ENCODE measurements around the gene SNRNP27.
"Not testable (repeated sequence)": the region's sequence is repeated elsewhere in the genome, so short reads cannot be mapped to it uniquely, and the experiment has no call there.

The SNRNP27 gene

DNA sequence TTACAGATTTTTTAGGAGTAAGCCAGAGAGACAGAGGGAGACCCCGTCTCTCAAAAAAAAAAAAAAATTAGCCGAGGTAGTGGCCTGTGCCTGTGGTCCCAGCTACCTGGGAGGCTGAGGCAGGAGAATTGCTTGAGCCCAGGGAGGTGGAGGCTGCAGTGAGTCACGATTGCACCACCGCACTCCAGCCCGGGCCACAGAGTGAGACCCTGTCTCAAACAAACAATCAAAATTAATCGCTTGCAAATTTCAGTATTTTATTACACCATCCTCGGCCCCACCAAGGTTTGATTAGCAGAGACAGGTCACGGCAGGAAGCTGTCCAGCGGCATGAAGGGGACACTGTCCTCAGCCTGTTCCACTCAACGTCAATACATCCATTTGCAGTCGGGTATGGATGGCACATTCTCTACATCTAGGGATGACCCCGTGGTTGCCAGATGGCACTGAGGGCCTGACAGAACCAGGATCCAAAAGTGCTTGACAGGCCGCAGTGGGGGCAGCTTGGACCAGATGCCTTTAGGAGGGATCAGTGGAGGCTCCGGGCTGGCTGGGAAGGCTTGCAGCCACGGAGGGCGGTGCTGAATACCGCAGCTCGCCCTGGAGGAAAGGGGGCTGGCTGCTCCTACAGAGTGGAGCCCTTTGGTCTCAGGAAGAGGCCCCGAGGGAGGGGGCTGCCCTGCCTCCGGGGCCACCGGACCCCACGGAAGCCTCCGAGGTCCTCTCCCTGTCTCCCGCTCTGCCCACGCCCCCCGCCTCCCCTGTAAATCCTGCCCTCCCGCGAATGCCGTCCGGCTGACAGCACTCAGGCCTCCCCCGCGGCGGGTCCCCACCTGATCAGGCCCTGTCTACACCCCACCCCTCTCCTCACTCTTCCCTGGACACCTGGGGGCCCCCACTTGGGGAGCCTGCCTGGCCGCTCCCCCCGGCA, 54.5 kb downstream of the SNRNP27 start:
- TF ChIP-seq ZFX (IDR thresholded peaks at IDR 0.05), result no peak
- TF ChIP-seq, protein P1, sequence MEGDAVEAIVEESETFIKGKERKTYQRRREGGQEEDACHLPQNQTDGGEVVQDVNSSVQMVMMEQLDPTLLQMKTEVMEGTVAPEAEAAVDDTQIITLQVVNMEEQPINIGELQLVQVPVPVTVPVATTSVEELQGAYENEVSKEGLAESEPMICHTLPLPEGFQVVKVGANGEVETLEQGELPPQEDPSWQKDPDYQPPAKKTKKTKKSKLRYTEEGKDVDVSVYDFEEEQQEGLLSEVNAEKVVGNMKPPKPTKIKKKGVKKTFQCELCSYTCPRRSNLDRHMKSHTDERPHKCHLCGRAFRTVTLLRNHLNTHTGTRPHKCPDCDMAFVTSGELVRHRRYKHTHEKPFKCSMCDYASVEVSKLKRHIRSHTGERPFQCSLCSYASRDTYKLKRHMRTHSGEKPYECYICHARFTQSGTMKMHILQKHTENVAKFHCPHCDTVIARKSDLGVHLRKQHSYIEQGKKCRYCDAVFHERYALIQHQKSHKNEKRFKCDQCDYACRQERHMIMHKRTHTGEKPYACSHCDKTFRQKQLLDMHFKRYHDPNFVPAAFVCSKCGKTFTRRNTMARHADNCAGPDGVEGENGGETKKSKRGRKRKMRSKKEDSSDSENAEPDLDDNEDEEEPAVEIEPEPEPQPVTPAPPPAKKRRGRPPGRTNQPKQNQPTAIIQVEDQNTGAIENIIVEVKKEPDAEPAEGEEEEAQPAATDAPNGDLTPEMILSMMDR (conservative IDR thresholded peaks at IDR 0.05), result no peak
- H3K27ac ChIP-seq, result no peak overlapping the region

DNA sequence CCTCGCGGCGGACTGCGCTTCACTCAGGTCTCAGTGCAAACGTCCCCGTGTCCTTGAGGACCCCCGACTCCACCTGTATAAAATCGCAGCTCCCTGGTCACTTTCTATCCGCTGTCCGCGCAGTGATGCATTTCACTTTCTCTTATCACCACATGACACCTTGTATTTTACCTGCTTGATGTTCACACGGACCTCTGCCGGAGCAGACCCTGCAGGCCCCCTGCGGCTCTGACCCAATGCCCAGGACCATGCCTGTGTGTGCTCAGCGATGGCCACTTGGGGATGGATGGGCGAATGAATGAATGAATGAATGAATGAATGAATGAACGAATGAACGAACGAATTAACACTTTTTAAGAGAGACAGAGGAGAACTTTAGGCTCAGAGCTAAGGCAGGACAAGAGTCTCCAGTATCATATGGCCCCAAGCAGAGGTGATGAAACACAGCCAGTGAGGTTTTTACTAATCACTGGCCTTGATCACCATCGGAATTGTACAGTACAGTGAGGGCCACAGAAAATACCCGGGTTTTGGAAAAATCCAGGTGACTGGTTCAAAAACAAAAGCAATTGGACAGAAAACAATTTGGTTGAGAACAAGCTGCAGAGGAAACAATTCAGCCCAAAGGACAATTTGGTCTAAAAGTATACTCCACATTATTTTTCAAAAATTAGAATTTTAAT, 55.3 kb downstream of the SNRNP27 start:
- no peak overlapping the region for H3K27ac ChIP-seq
- TF ChIP-seq ZFX (IDR thresholded peaks at IDR 0.05), result no peak
- TF ChIP-seq, protein P1 (conservative IDR thresholded peaks at IDR 0.05), result no peak

DNA sequence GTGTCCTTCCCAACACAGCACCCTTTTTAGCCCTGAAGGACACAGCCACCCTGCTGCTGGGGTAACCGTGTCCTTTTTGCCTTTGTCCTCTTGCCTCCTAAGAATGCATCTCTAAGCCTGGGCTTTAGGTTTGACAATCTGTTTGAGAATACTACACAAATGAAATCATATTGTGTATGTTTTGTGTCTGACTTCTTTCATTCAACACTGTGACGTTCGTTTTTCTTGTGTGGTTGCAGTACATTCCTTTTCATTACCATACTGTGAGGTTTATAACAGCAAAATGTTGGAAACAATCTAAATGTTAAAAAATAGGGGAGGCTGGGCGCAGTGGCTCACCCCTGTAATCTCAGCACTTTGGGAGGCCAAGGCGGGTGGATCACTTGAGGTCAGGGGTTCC, 56.5 kb downstream of the SNRNP27 start:
- no peak for TF ChIP-seq ZFX (IDR thresholded peaks at IDR 0.05)
- TF ChIP-seq, protein P1 (conservative IDR thresholded peaks at IDR 0.05), result no peak

DNA sequence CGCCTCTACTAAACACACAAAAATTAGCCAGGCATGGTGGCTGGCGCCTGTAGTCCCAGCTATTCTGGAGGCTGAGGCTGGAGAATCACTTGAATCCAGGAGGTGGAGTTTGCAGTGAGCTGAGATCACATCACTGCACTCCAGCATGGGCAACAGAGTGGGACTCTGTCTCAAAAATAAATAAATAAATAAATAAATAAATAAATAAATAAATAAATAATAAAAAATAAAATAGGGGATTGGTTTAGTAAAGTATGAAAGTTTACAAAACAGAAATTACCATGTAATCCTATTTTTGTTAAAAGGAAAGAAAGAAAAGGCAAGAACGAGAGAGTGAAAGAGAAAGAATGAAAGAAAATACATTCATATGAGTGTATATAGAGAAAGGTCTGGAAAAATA, 56.9 kb downstream of the SNRNP27 start:
- not testable (repeated sequence) for H3K27ac ChIP-seq

More for the DNA sequence above, 56.5 kb downstream of the SNRNP27 start:
- H3K27ac ChIP-seq, result no peak overlapping the region

DNA sequence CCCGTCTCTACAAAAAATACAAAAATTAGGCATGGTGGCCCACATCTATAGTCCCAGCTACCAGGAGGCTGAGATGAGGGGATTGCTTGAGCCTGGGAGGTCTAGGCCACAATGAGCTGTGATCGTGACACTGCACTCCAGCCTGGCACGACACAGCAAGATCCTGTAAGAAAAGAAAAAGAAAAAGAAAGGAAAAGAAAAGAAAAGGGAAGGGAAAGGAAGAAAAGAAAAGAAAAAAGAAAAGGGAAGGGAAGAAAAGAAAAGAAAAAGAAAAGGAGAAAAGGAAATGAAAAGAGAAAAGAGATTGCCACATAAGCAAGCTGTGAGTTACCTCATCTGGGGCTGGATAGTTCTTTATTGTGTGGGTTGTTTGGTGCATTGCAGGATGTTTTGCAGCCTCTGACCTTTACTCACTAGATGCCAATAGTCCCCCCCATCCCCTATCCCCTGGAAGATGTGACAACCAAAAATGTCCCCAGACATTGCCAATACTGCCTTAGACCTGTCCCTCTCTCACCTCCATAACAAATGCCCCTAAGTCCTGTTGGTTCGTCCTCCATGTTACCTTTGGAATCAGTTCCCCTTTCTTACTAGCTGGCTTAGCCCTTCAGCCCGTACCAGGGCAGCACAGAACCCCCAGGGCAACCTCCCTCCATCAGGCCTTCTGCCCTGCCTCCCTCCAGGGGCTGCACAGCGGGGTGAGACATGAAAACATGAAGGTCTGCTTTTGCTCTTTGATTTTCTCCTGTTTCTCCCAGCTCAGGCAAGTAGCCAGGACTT, 58.8 kb downstream of the SNRNP27 start:
- no peak for TF ChIP-seq ZFX (IDR thresholded peaks at IDR 0.05)
- TF ChIP-seq, protein P1 (conservative IDR thresholded peaks at IDR 0.05), result no peak
- H3K27ac ChIP-seq, result no peak overlapping the region

DNA sequence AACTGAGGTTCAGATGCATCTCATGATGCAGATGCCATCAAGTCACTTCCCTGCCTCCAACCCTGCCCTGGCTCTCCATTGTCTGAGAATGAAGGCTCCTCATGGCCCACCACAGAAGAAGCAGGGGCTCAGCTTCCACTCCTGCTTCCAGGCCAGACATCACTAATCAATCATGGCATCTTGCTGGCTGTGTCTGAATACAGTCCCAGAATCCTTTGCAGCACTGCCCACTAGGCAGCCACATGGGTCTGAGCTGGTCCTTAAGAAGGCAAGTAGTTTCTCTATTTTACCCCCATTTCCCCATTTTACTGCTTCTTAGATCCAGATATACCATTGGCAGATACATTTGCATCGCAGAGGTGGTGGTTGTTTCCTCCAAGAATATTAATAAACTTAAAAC, 60.3 kb downstream of the SNRNP27 start:
- TF ChIP-seq, protein P1 (conservative IDR thresholded peaks at IDR 0.05), result no peak
- no peak for TF ChIP-seq ZFX (IDR thresholded peaks at IDR 0.05)
- no peak overlapping the region for H3K27ac ChIP-seq

All from C4-2B (cell line).